Breast epithelium (tissue), 3 donors: ENCODE results near the gene MAGIX.

Source experiments
- POLR2A ChIP-seq: fragments of 450-650 bp; IDR thresholded peaks from one replicate; pipeline ENCODE4 v1.6.1; 2016; ENCODE audit warnings: antibody characterized with exemption, mild to moderate bottlenecking, moderate library complexity
- POLR2AphosphoS5 ChIP-seq, 3 donors: sonication (generic); formaldehyde crosslinking; IDR thresholded peaks; one replicate each; pipeline ENCODE4 v1.6.1; 2017; ENCODE audit warnings: antibody characterized with exemption in 3 of 3
- TF ChIP-seq, protein P1 (sequence below), 3 donors: fragments of 450-650 bp; IDR thresholded peaks; one replicate each; pipeline ENCODE4 v1.5.1; 2016 to 2017; ENCODE audit warnings: antibody characterized with exemption in 3 of 3, mild to moderate bottlenecking in 3 of 3, moderate library complexity in 3 of 3

DNA sequence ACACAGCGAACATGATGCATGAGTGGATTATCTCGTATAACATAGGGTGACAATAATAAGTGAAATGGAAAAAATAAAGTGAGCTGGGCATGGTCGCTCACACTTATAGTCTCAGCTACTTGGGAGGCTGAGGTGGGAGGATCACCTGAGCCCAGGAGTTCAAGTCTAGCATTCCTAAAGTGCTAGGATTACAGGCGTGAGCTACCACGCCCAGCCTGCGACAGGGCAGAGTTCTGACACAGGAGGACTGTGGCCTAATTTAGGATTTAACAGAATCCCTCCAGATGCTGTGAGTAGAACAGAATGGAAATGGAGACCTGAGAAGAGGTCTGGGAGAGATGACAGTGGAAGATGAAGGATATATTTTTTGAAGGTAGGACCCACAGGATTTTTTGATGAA, 27.0 kb downstream of the MAGIX start:
- TF ChIP-seq POLR2A, result no peak
- no peak for TF ChIP-seq POLR2AphosphoS5 (IDR thresholded peaks at IDR 0.05)
- TF ChIP-seq, protein P1, sequence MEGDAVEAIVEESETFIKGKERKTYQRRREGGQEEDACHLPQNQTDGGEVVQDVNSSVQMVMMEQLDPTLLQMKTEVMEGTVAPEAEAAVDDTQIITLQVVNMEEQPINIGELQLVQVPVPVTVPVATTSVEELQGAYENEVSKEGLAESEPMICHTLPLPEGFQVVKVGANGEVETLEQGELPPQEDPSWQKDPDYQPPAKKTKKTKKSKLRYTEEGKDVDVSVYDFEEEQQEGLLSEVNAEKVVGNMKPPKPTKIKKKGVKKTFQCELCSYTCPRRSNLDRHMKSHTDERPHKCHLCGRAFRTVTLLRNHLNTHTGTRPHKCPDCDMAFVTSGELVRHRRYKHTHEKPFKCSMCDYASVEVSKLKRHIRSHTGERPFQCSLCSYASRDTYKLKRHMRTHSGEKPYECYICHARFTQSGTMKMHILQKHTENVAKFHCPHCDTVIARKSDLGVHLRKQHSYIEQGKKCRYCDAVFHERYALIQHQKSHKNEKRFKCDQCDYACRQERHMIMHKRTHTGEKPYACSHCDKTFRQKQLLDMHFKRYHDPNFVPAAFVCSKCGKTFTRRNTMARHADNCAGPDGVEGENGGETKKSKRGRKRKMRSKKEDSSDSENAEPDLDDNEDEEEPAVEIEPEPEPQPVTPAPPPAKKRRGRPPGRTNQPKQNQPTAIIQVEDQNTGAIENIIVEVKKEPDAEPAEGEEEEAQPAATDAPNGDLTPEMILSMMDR (IDR thresholded peaks at IDR 0.05), result no peak
